H9 (cell line): ENCODE results near the gene VPS16. TPM values are rescaled to one million over a fixed set of nuclear protein-coding genes. Genes with fewer than 3 reads are reported as not detected.

Source experiments
- DNase-seq: peaks from one replicate; pipeline ENCODE4 v3.0.0-alpha.2; 2017
- H2AFZ ChIP-seq: one replicate; pipeline ENCODE4 v1.6.1; 2013; ENCODE audit warnings: mild to moderate bottlenecking, low read length, control low read depth, moderate library complexity
- H2AK5ac ChIP-seq: 2 replicates; pipeline ENCODE4 v1.6.1; 2013; ENCODE audit warnings: low read length, control low read depth, mixed read lengths; ENCODE audit not compliant: insufficient read length
- H2BK120ac ChIP-seq: one replicate; pipeline ENCODE4 v1.6.1; 2013; ENCODE audit warnings: low read depth, mild to moderate bottlenecking, low read length, control low read depth, inconsistent platforms; ENCODE audit not compliant: poor library complexity, severe bottlenecking
- H2BK12ac ChIP-seq: 2 replicates; pipeline ENCODE4 v1.6.1; 2013; ENCODE audit warnings: low read length, control low read depth, mixed read lengths, low read depth; ENCODE audit not compliant: insufficient read length
- H2BK15ac ChIP-seq: 2 replicates; pipeline ENCODE4 v1.6.1; 2013; ENCODE audit warnings: low read depth, low read length, control low read depth
- H2BK20ac ChIP-seq: one replicate; pipeline ENCODE4 v1.6.1; 2013; ENCODE audit warnings: low read depth, mild to moderate bottlenecking, low read length, control low read depth, inconsistent platforms; ENCODE audit not compliant: poor library complexity, severe bottlenecking
- H2BK5ac ChIP-seq: 2 replicates; pipeline ENCODE4 v1.6.1; 2013; ENCODE audit warnings: low read length, control low read depth, mixed read lengths; ENCODE audit not compliant: insufficient read length
- H3K14ac ChIP-seq: 2 replicates; pipeline ENCODE4 v1.6.1; 2013; ENCODE audit warnings: low read length, control low read depth; ENCODE audit not compliant: insufficient read depth
- H3K18ac ChIP-seq: 2 replicates; pipeline ENCODE4 v1.6.1; 2013; ENCODE audit warnings: low read depth, mild to moderate bottlenecking, mixed read lengths, low read length, control low read depth; ENCODE audit not compliant: insufficient read length
- H3K23ac ChIP-seq: 2 replicates; pipeline ENCODE4 v1.6.1; 2013; ENCODE audit warnings: low read length, control low read depth, mixed read lengths, low read depth; ENCODE audit not compliant: insufficient read length
- H3K23me2 ChIP-seq: 2 replicates; pipeline ENCODE4 v1.6.1; 2013; ENCODE audit warnings: low read depth, mild to moderate bottlenecking, mixed read lengths, low read length, control low read depth; ENCODE audit not compliant: insufficient read length, poor library complexity, severe bottlenecking
- H3K27ac ChIP-seq: 2 replicates; pipeline ENCODE4 v1.5.1; 2013; ENCODE audit warnings: low read length, control low read depth, mixed read lengths, low read depth; ENCODE audit not compliant: insufficient read length
- H3K27me3 ChIP-seq: 2 replicates; pipeline ENCODE4 v1.6.1; 2013; ENCODE audit warnings: low read length, control low read depth, inconsistent platforms; ENCODE audit not compliant: insufficient read depth
- H3K4ac ChIP-seq: 2 replicates; pipeline ENCODE4 v1.6.1; 2013; ENCODE audit warnings: low read depth, mild to moderate bottlenecking, control low read depth, inconsistent platforms, low read length, moderate library complexity
- H3K4me1 ChIP-seq: 2 replicates; pipeline ENCODE4 v1.6.1; 2013; ENCODE audit warnings: low read length, control low read depth, inconsistent platforms; ENCODE audit not compliant: insufficient read depth
- H3K4me2 ChIP-seq: 2 replicates; pipeline ENCODE4 v1.6.1; 2013; ENCODE audit warnings: low read length, control low read depth, mixed read lengths; ENCODE audit not compliant: insufficient read length, insufficient read depth
- H3K56ac ChIP-seq: 2 replicates; pipeline ENCODE4 v1.6.1; 2013; ENCODE audit warnings: low read depth, mild to moderate bottlenecking, mixed read lengths, low read length, control low read depth; ENCODE audit not compliant: insufficient read length
- H3K79me1 ChIP-seq: 2 replicates; pipeline ENCODE4 v1.6.1; 2013; ENCODE audit warnings: low read depth, mild to moderate bottlenecking, moderate library complexity, low read length, control low read depth, inconsistent platforms; ENCODE audit not compliant: insufficient read depth, poor library complexity, severe bottlenecking
- H3K79me2 ChIP-seq: 2 replicates; pipeline ENCODE4 v1.6.1; 2013; ENCODE audit warnings: low read length, control low read depth, inconsistent platforms; ENCODE audit not compliant: insufficient read depth
- H3K9ac ChIP-seq: 2 replicates; pipeline ENCODE4 v1.6.1; 2013; ENCODE audit warnings: low read length, control low read depth, mixed read lengths; ENCODE audit not compliant: insufficient read length; ENCODE audit errors: extremely low read depth
- H3K9me3 ChIP-seq: one replicate; pipeline ENCODE4 v1.6.1; 2013; ENCODE audit warnings: low read depth, low read length, inconsistent platforms; ENCODE audit not compliant: control insufficient read depth
- H3T11ph ChIP-seq: one replicate; pipeline ENCODE4 v1.6.1; 2013; ENCODE audit warnings: mild to moderate bottlenecking, low read length, control low read depth, inconsistent platforms
- H4K20me1 ChIP-seq: one replicate; pipeline ENCODE4 v1.6.1; 2013; ENCODE audit not compliant: control insufficient read depth, insufficient read length, insufficient read depth
- H4K5ac ChIP-seq: 2 replicates; pipeline ENCODE4 v1.6.1; 2013; ENCODE audit warnings: low read depth, mild to moderate bottlenecking, mixed read lengths, low read length, control low read depth; ENCODE audit not compliant: insufficient read length
- H4K8ac ChIP-seq: replicated peaks from 2 replicates; pipeline ENCODE4 v1.6.1; 2013; ENCODE audit warnings: low read length, control low read depth, mixed read lengths, low read depth; ENCODE audit not compliant: insufficient read length
- H4K91ac ChIP-seq: 2 replicates; pipeline ENCODE4 v1.6.1; 2013; ENCODE audit warnings: low read depth, mild to moderate bottlenecking, moderate library complexity, mixed read lengths, low read length, control low read depth; ENCODE audit not compliant: insufficient read length
- H3K27ac Mint-ChIP-seq, 3 experiments: 2 replicates in 2 of 3; 3 replicates in 1 of 3; pipeline ENCODE4 v1.8.0; 2020 to 2021; ENCODE audit warnings: mixed read lengths in 3 of 3, mild to moderate bottlenecking in 1 of 3, moderate library complexity in 1 of 3
- H3K27me3 Mint-ChIP-seq: 2 replicates; pipeline ENCODE4 v1.8.0; 2021; ENCODE audit warnings: low read depth, mild to moderate bottlenecking, moderate library complexity, mixed read lengths
- H3K36me3 Mint-ChIP-seq, 3 experiments: 2 replicates in 2 of 3; 3 replicates in 1 of 3; pipeline ENCODE4 v1.8.0; 2020 to 2021; ENCODE audit warnings: low read depth in 3 of 3, mixed read lengths in 3 of 3; ENCODE audit not compliant: insufficient read depth in 1 of 3
- H3K4me1 Mint-ChIP-seq, 2 experiments: 2 replicates each; pipeline ENCODE4 v1.8.0; 2020; ENCODE audit warnings: mixed read lengths in 2 of 2
- H3K4me3 Mint-ChIP-seq, 2 experiments: 2 replicates in 1 of 2; 3 replicates in 1 of 2; pipeline ENCODE4 v1.8.0; 2020 to 2021; ENCODE audit warnings: mild to moderate bottlenecking in 2 of 2, mixed read lengths in 2 of 2, moderate library complexity in 1 of 2
- H3K9me3 Mint-ChIP-seq, 2 experiments: 2 replicates in 1 of 2; 3 replicates in 1 of 2; pipeline ENCODE4 v1.8.0; 2020; ENCODE audit warnings: mild to moderate bottlenecking in 2 of 2, mixed read lengths in 2 of 2, moderate library complexity in 1 of 2
- WGBS: extraction: QIAGEN DNeasy Blood & Tissue Kit; methylation state at CpG from one replicate; pipeline ENCODE4 v1.1.7; 2013; ENCODE audit warnings: missing lambda C conversion rate, low lambda C conversion rate, mixed read lengths; ENCODE audit not compliant: insufficient read length; ENCODE audit errors: extremely low coverage; 5-methylcytosine and 5-hydroxymethylcytosine counted together
- total RNA-seq: library from RNA; stranded (reverse); gene quantifications from 2 replicates; pipeline ENCODE4 v1.2.1, GENCODE V29; 2021
- TF ChIP-seq, protein P1 (sequence below): fragments of 200-600 bp; sonication (generic); conservative IDR thresholded peaks from 3 replicates; pipeline ENCODE4 v1.8.0; 2021; ENCODE audit warnings: antibody characterized with exemption, mild to moderate bottlenecking

The VPS16 gene
- total RNA-seq, 1 experiment from 2014 or later, result 32.1 TPM

- H3K79me1 ChIP-seq, result no peaks in the 10 kb centered on the region
- Mint-ChIP-seq H3K27me3 (peaks cover 6% of the 10 kb centered on the region), H3K36me3 (peaks cover 4 to 24% (median 7%) of the 10 kb centered on the region in 3 experiments; a peak in 5 of 7 replicates), H3K4me1 (peaks cover 0 to 4% of the 10 kb centered on the region in 2 experiments; a peak in 2 of 4 replicates), H3K9me3 (no peaks in the 10 kb centered on the region), H3K27ac (no peak overlapping the region), H3K4me3 (no peak overlapping the region)
- no peak overlapping the region for H2BK20ac ChIP-seq
- H2BK15ac ChIP-seq, result no peak overlapping the region
- no peak overlapping the region for H3K56ac ChIP-seq
- no peak overlapping the region for H3K14ac ChIP-seq
- TF ChIP-seq, protein P1, sequence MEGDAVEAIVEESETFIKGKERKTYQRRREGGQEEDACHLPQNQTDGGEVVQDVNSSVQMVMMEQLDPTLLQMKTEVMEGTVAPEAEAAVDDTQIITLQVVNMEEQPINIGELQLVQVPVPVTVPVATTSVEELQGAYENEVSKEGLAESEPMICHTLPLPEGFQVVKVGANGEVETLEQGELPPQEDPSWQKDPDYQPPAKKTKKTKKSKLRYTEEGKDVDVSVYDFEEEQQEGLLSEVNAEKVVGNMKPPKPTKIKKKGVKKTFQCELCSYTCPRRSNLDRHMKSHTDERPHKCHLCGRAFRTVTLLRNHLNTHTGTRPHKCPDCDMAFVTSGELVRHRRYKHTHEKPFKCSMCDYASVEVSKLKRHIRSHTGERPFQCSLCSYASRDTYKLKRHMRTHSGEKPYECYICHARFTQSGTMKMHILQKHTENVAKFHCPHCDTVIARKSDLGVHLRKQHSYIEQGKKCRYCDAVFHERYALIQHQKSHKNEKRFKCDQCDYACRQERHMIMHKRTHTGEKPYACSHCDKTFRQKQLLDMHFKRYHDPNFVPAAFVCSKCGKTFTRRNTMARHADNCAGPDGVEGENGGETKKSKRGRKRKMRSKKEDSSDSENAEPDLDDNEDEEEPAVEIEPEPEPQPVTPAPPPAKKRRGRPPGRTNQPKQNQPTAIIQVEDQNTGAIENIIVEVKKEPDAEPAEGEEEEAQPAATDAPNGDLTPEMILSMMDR, result peak; percentile 54
- no peak overlapping the region for H3T11ph ChIP-seq
- no peak overlapping the region for H3K4me2 ChIP-seq
- no CpG with 5 or more reads among the region's 3 CpGs for WGBS
- no peak overlapping the region for H4K91ac ChIP-seq
- no peak overlapping the region for H3K9ac ChIP-seq
- no peak overlapping the region for H2BK12ac ChIP-seq
- H2AK5ac ChIP-seq, result no peak overlapping the region
- H4K20me1 ChIP-seq, result no peaks in the 10 kb centered on the region
- no peak overlapping the region for H3K23ac ChIP-seq
- H2BK120ac ChIP-seq, result no peak overlapping the region
- H3K79me2 ChIP-seq, result no peaks in the 10 kb centered on the region
- no peak overlapping the region for H3K4ac ChIP-seq
- DNase-seq, result no peak
- no peaks in the 10 kb centered on the region for H3K23me2 ChIP-seq
- H3K18ac ChIP-seq, result no peak overlapping the region
- H3K27me3 ChIP-seq, result no peaks in the 10 kb centered on the region
- no peak overlapping the region for H4K8ac ChIP-seq
- no peak overlapping the region for H3K27ac ChIP-seq
- no peaks in the 10 kb centered on the region for H3K4me1 ChIP-seq
- H2BK5ac ChIP-seq, result no peak overlapping the region
- H3K9me3 ChIP-seq, result no peaks in the 10 kb centered on the region
- H4K5ac ChIP-seq, result no peak overlapping the region
- H2AFZ ChIP-seq, result no peak overlapping the region
These were observed 25.1 kb downstream of the VPS16 start for GRCh38 chr20:2865630-2866029.
